Measurements from ENCODE around the gene MBOAT2.

DNA sequence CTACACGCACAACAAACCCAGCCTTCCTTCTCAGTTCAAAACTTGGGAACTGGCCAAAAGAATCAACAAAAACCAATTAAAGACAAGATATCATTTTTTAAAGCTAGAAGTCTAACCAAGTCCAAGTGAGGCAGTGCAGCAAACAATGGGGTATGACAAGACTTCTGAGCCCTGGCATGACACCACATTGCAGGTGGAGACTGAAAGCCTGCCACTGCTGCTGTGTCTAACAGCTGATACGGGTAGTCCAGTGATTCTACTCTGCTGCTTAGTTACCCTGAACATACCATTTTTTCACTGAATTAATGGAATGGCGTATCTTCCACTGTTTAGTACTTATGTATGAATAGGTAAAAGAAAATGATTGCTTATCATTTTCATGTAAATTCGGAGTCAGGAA, 118.7 kb downstream of the MBOAT2 start:
- TF ChIP-seq CTCF (IDR thresholded peaks at IDR 0.05) = no peak
- no peak for TF ChIP-seq POLR2A (IDR thresholded peaks at IDR 0.05)

Measured in adrenal gland (tissue), 5 donors.